ENCODE results near the gene IRS1. TPM values are rescaled to one million over a fixed set of nuclear protein-coding genes. Genes with fewer than 3 reads are reported as not detected.
"Not testable (repeated sequence)": the region's sequence is repeated elsewhere in the genome, so short reads cannot be mapped to it uniquely, and the experiment has no call there.

Gene IRS1
- total and polyA plus RNA-seq, 7 donors = 2.3 to 29.1 (median 18.5) TPM

DNA sequence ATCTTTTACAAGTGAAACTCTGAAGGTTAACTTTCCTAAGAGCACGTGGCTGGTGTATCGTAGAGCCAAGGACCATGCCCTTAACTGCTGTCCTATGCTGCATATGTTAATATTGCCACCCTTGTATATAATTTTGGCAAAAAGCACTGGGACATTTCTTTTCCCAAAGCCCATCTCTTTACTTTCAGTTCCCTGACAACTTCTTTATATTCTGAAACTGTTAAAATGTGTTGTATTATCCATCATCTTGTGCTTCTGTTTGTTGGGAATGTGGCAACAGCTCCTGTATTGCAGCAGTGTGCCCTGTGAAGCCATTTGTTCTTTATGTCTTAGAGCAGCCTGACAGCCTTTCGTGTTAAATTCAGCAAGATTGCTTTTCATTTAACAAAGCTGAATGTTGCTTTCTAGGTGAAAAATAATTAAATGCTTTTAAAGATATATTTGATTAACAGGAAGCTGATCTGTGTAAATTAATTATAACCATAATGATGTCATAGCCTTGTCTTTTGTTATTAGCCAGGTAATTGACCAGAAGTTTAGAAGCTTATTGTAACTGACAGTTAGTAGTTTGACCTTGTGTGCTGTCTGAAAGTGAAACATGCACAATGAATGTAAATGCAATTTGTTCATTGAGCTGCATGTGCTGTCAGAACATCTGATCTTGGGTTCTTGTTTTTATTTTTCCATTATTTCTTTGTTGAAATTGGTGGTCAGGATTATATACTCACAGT is 45.9 kb upstream of the IRS1 start:
- intact Hi-C loops (cut with DNase I) = no loop called here
- DNase-seq = no peak
- H3K4me3 ChIP-seq = no peak overlapping the region
- H3K27ac ChIP-seq = no peak overlapping the region
- no peaks in the 10 kb centered on the region for H3K9me3 ChIP-seq
- H3K36me3 ChIP-seq = no peaks in the 10 kb centered on the region
- WGBS, 2 donors = 85% methylated on average over 3 of the region's 3 CpGs
- peaks cover 0 to 17% (median 4%) of the 10 kb centered on the region in 4 donors for H3K4me1 ChIP-seq
- TF ChIP-seq EP300 (IDR thresholded peaks at IDR 0.05) (no peak), POLR2AphosphoS5 (IDR thresholded peaks at IDR 0.05) (no peak), POLR2A (IDR thresholded peaks at IDR 0.05) (no peak)
- TF ChIP-seq, protein P1, sequence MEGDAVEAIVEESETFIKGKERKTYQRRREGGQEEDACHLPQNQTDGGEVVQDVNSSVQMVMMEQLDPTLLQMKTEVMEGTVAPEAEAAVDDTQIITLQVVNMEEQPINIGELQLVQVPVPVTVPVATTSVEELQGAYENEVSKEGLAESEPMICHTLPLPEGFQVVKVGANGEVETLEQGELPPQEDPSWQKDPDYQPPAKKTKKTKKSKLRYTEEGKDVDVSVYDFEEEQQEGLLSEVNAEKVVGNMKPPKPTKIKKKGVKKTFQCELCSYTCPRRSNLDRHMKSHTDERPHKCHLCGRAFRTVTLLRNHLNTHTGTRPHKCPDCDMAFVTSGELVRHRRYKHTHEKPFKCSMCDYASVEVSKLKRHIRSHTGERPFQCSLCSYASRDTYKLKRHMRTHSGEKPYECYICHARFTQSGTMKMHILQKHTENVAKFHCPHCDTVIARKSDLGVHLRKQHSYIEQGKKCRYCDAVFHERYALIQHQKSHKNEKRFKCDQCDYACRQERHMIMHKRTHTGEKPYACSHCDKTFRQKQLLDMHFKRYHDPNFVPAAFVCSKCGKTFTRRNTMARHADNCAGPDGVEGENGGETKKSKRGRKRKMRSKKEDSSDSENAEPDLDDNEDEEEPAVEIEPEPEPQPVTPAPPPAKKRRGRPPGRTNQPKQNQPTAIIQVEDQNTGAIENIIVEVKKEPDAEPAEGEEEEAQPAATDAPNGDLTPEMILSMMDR (IDR thresholded peaks at IDR 0.05) = no peak
- no peaks in the 10 kb centered on the region for H3K27me3 ChIP-seq

DNA sequence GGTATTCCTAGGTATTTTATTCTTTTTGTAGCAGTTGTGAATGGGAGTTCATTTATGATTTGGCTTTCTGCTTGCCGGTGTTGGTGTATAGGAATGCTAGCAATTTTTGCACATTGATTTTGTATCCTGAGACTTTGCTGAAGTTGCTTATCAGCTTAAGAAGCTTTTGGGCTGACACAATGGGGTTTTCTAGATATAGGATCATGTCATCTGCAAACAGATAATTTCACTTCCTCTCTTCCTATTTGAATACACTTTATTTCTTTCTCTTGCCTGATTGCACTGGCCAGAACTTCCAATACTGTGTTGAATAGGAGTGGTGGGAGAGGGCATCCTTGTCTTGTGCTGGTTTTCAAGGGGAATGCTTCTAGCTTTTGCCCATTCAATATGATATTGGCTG is 43.4 kb upstream of the IRS1 start:
- peaks cover 0 to 19% (median 6%) of the 10 kb centered on the region in 4 donors for H3K4me1 ChIP-seq
- intact Hi-C loops (cut with DNase I) = not testable (repeated sequence)
- 86 to 95% methylated on average over 1 of the region's 1 CpG for WGBS, 2 donors

DNA sequence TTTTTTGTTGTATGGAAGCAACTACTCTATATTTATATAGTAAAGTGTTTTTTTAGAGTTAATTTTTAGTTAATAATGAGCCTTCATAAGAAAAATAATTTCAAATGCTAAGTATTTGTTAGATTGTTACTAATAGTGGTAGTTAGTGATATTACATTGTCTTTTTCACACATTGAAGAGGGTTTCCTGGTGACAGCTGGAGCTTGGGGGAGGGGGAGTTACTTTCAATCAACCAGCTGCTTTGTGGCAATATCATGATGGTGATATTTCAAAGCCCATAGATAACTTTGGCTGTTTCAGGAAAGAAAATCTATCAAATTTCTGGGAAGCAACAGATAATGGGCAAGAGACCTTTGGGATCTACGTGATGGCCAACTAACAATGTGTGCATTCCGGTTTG is 40.3 kb upstream of the IRS1 start:
- Histone ChIP-seq H3K4me3 (no peak overlapping the region), H3K36me3 (peaks cover 0 to 5% (median 0%) of the 10 kb centered on the region in 4 donors), H3K4me1 (peaks cover 0 to 25% (median 20%) of the 10 kb centered on the region in 4 donors), H3K9me3 (no peaks in the 10 kb centered on the region), H3K27me3 (no peaks in the 10 kb centered on the region), H3K27ac (no peak overlapping the region)
- TF ChIP-seq EP300 (IDR thresholded peaks at IDR 0.05) (no peak), POLR2AphosphoS5 (IDR thresholded peaks at IDR 0.05) (no peak), POLR2A (IDR thresholded peaks at IDR 0.05) (no peak)
- TF ChIP-seq, protein P1 (IDR thresholded peaks at IDR 0.05) = no peak
- DNase-seq = no peak
- WGBS, 2 donors = 94 to 96% methylated on average over 2 of the region's 2 CpGs
- intact Hi-C loops (cut with DNase I) = loop anchor here (10.0 kb wide), 3 partner anchors 145 to 1175 kb away; partner anchors contain the start of gene MFF

More for the DNA sequence above, 43.4 kb upstream of the IRS1 start:
- not testable (repeated sequence) for H3K9me3 ChIP-seq, H3K27me3 ChIP-seq, DNase-seq, H3K4me3 ChIP-seq, H3K27ac ChIP-seq, H3K36me3 ChIP-seq

GRCh38 chr2:226839161-226839560 is 39.5 kb upstream of the IRS1 start:
- 88 to 92% methylated on average over 10 of the region's 10 CpGs for WGBS, 2 donors
- DNase-seq = no peak
- Histone ChIP-seq H3K36me3 (peaks cover 0 to 5% (median 0%) of the 10 kb centered on the region in 4 donors), H3K4me1 (peaks cover 0 to 32% (median 26%) of the 10 kb centered on the region in 4 donors), H3K27ac (no peak overlapping the region), H3K27me3 (no peaks in the 10 kb centered on the region), H3K4me3 (no peak overlapping the region), H3K9me3 (no peaks in the 10 kb centered on the region)
- TF ChIP-seq, protein P1 (IDR thresholded peaks at IDR 0.05) = no peak
- no peak for TF ChIP-seq EP300 (IDR thresholded peaks at IDR 0.05)
- intact Hi-C loops (cut with DNase I) = loop anchor here (10.0 kb wide), 3 partner anchors 146 to 1174 kb away; partner anchors contain the start of gene MFF

GRCh38 chr2:226838722-226839121 is 39.1 kb upstream of the IRS1 start:
- 43 to 45% methylated on average over 3 of the region's 3 CpGs for WGBS, 2 donors
- H3K4me1 ChIP-seq = peaks cover 0 to 33% (median 26%) of the 10 kb centered on the region in 4 donors
- intact Hi-C loops (cut with DNase I) = loop anchor here (10.0 kb wide), 3 partner anchors 146 to 1174 kb away; partner anchors contain the start of gene MFF
- DNase-seq = no peak
- TF ChIP-seq, protein P1 (IDR thresholded peaks at IDR 0.05) = no peak
- TF ChIP-seq EP300 (IDR thresholded peaks at IDR 0.05) = no peak
- TF ChIP-seq POLR2A (IDR thresholded peaks at IDR 0.05) = no peak
- no peak for TF ChIP-seq POLR2AphosphoS5 (IDR thresholded peaks at IDR 0.05)
- no peaks in the 10 kb centered on the region for H3K9me3 ChIP-seq
- no peak overlapping the region for H3K27ac ChIP-seq
- H3K4me3 ChIP-seq = no peak overlapping the region
- peaks cover 0 to 5% (median 0%) of the 10 kb centered on the region in 4 donors for H3K36me3 ChIP-seq
- no peaks in the 10 kb centered on the region for H3K27me3 ChIP-seq
